ENCODE data around the gene CRYZ.

The CRYZ gene

DNA sequence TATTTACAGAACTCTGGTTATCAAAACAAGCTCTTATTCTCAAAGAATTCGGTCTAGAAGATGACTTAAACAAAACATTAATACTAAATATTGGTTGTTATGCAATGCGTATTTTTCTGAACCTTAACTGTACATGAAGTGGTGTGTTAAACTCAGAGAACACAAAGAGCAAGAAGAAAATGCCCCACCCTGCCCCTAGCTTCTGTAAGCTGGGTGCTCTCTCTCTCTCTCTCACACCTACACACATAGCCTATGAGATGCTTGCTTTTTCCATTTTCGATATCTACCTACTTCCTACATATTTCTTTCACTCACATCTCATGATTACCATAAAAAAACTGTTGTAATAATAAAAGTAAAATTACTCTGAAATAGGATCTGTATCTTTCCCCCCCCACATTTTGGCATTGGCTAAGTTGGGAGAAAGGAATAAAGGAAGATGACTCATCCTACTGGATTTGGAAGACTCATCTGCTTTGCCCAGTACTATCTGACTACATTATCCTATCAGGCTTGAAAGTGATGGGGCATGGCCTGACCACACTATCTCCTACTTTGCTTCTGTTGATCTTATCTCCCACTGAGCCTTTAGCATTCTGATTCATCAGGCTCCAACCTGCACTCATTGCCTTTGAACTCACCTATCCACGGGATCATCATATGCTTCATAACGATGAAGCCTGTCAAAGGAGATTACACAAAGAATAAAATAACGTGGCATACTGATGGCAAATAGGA lies 2.9 kb downstream of the CRYZ start:
- no peak for DNase-seq (ENCODE audit: low read depth in 2 of 2)

DNA sequence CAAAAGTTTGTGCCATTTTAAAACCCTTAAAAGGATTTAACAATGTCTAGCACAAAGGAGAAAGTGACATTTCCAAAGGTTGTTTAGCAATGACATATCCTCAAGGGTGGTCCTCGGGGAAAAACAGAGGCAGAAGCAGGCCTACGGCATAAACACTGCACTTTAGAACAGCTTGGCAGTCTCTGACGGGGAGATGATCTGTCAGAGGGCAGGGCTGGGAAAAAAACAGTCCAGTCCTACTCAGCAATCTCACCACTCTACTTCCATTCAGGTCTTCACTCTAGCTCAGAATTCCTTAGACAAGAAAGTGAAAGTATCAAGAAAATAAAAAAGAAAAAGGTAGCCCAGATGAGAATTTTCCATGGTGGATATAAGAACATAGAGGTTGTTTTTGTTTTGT lies 4.1 kb downstream of the CRYZ start:
- DNase-seq (ENCODE audit: low read depth in 2 of 2), result no peak

DNA sequence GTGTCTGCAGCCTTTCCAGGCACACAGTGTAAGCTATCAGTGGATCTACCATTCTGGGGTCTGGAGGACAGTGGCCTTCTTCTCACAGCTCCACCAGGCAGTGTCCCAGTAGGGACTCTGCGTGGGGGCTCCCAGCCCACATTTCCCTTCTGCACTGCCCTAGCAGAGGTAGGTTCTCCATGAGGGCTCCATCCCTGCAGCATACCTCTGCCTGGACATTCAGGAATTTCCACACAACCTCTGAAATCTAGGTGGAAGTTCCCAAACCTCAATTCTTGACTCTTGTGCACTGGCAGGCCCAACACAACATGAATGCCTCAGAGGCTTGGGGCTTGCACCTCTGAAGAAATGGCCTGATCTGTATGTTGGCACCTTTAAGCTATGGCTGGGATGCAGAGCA lies 6.8 kb downstream of the CRYZ start:
- no peak for DNase-seq (ENCODE audit: low read depth in 2 of 2)

DNA sequence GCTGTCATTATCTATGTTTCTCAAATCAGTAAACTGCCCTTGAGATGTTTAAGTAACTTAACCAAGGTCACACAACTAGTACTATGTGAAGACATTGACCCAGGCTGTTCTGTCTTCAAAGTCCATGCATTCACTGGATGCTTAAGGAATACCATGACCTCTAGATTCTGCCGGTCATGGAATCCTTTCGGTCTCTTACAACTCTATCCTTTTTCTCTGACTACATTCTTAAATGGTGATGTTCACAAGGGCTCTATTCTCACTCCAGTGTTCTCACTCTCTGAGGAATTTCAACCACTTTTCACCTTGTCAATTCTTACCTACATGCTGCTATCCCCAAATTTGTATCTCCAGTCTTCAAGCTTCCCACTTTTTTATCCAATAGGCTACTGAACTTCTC lies 15.2 kb downstream of the CRYZ start:
- DNase-seq (ENCODE audit: low read depth in 2 of 2), result no peak

DNA sequence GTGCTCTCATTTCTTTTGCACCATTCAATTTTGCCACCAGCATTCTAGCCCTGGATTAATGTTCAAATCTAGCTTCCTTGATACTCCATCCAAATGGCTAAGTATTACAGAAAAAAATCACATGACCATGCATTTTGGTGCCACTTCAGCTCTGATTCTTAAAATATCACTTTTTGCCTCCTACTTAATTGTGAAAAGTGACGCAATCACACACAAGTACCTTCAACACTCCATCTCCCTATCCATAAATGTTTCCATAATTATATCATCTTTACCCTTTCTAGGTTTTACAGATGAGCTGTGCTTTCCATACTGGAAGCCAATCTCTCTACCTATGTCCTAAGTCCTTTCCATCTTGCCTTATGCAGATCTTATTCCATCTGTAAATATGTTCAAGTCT lies 16.0 kb downstream of the CRYZ start:
- DNase-seq (ENCODE audit: low read depth in 2 of 2), result no peak

DNA sequence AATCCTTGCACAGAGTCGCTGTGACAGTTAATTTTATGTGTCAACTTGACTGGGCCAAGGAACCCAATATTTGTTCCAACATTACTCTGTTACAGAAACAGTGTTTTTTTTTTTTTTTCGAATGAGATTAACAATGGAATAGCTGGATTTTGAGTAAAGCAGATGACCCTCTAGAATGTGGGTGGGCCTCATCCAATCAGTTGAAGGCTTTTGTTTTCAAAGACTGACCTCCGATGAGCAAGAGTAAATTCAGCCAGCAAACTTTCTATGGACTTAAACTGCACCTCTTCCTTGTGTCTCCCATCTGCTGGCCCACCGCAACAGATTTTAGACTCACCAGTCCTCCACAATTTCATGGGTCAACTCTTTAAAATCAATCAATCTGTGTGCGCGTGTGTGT lies 17.0 kb downstream of the CRYZ start:
- no peak for DNase-seq (ENCODE audit: low read depth in 2 of 2)

DNA sequence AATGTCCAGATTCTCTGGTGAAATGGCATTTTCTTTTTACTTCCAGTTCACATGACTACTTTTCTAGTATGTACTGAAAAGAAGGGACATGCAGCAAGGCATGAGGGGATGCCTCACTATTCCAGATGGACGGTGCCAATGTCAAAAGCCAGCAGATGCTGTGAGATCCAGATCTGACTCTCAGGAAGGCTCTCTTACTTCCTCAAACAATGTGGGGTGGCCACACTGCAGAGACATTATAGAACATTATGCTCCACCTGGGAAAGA lies 17.7 kb downstream of the CRYZ start:
- DNase-seq (ENCODE audit: low read depth in 2 of 2), result no peak

DNA sequence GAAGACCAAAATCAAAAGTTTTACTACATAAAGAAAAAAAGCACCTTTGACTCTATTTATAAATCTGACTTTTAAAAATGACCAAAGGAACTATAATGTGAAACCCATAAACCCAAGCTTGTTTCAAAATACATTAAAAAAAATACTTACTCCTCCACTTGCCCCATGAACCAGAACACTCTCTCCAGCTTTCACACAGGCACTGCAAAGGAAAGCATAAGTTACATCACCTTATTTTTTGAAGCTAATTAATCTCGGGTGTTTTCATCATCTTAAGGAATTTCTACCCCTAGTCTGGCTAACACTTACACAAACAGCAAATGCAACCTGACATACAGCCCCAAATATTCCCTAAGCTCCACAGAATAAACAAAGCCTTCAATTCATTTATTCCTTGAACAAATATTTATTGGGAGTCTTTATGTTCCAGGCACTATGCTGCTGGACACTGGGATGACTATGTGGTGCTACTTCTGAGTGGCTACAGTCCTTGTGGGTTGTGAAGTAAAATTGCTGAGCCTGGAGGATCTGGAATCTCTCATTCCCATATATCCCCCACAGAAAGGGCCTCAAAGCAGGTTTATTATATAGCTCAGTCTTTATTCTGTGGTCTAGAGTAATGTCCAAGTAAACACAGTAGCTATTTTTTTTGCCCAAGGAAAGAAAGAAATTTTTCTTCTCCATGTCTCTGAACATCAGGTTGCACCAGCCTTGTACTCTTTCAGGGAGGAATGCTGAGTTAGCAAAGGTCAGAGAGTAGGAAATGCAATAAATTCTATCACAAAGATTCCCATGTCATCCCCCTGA lies 18.2 kb downstream of the CRYZ start:
- DNase-seq (ENCODE audit: low read depth in 2 of 2), result no peak

DNA sequence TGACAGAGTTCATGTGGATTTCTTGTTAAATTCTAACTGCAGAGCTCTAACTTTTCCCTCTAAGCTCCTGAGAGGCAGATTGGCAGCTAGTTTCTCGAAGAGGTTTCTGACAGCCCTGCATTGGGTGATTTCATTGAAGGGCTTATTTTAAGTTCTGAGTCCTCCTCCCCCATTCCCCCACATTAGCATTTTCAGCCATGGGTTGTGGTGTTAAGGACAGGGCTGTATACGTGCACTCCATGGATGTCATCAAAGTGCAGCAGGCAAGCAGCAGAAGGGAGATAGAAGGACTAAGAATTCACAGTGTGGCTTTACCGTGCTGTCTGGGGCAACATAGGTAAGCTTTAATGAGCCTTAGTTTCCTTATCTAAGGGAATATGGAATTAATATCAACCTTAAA lies 19.0 kb downstream of the CRYZ start:
- DNase-seq (ENCODE audit: low read depth in 2 of 2), result no peak

DNA sequence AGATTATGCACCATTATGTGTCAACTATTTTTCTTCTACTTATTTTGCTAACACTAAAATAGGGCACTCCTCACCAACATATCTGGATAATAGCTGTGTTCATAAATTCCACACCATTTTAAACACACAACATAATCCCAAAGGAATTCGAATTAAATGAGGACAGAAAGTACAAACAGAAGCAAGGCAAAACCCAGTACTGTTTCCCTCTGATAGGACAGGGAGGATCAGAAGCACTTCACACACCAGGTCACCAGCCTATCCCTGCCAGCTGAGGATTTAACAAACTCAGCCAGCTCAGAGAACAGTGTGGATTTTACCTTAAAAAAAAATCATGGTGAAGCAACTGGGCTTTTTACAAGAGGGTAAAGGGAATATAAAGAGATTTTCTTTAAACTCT lies 20.0 kb downstream of the CRYZ start:
- no peak for DNase-seq (ENCODE audit: low read depth in 2 of 2)

DNA sequence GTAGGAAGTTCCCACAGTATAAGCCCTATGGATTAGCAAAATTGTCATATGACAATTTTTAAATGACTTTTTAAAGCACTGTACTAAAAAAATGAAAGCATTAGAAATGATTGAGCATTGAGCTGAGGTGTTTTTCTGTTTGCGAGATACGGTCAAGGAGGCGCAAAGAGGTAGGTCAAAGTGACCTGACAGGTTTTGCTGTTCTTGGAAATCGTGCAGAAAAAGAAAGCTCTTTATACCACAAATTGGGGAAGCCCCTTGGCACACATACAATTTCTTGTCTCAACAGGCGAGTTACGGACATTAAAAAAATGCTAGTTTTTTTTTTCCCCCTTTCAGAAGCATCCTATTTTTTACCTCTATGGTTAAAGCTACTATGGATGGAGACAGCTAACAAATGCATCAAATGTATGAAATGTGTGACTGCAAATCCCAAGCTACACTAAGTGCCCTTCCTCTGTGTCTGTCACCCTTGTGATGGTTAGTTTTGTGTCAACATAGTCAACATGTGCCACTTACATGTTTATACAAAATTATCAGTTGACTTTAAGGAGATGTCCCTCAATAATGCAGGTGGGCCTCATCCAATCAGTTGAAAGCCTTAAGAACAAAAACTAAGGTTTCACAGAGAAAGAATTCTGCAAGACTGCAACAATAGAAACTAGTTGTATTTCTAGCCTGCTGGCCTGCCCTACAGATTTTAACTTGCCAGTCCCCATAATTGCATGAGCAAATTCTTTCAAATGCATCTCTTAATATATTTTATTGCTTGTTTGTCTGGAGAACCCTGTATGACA lies 29.3 kb downstream of the CRYZ start:
- DNase-seq (ENCODE audit: low read depth in 2 of 2), result no peak

DNA sequence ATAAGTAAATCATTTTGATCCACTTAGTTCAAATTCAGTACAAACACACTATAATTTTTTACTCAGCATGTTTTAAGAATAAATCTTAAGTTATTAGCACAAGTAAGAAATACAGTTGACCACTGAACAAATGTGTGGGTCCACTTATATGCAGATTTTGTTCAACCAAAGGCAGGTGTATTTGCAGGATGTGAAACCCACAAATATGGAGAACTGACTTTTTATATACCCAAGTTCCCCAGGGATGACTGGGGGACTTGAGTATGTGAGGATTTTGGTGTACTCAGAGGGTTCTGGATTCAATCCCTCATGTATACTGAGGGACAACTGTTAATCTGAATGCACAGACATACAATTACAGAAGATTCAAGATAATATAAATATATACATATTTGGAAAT lies 33.5 kb downstream of the CRYZ start:
- DNase-seq (ENCODE audit: low read depth in 2 of 2), result no peak

DNA sequence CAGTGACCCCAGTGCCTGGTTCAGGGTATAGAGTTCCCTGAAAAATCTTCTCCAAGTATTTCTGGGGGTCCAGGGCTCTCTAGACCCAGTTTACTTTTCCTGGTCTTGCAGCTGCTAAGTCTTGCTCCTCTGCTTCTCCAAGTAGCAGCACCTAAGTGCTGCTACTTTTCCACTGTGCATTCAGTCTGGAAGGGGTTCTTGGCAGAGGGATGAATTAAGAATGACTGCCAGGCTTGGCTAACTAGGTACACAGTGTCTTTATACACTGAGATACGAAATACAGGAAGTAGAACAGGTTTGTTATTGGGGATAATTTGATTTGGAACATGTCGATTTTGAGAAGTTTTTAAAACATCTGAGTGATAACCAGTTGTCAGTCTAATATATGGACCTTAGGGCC lies 35.0 kb downstream of the CRYZ start:
- no peak for DNase-seq (ENCODE audit: low read depth in 2 of 2)

DNA sequence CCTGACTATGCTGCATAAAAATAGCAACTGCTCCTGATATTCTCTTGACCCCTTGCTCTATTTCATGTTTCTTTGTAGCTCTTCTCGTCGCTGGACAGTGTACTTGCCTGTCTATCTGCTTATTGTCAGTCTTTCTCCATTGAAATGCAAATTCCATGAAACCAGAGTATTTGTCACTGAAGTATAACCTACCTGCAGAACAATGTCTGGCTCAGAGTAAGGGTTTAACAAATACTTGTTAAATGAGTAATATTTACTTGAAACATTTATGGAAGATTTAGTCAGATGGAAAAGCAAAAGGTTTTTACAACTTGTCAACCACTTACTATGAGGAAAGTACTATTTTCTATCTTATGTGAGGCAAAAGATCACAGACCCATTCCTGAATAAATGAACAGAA lies 39.4 kb downstream of the CRYZ start:
- no peak for DNase-seq (ENCODE audit: low read depth in 2 of 2)

DNA sequence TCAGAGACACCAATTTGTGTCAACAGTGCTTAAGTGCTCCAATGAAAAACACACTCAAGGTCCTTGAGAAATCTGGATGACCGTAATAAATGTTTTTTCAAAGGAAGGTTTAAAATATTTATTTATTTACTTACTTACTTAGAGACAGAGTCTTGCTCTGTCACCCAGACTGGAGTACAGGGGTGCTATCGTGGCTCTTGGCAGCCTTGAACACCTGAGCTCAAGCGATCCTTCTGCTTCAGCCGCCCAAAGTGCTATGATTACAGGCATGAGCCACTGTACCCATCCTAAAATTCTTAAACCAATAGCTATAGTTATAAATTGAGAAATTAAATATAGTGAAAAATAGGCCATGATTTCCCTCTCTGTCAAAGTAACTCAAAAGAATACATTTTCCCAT lies 41.9 kb downstream of the CRYZ start:
- DNase-seq (ENCODE audit: low read depth in 2 of 2), result no peak

DNA sequence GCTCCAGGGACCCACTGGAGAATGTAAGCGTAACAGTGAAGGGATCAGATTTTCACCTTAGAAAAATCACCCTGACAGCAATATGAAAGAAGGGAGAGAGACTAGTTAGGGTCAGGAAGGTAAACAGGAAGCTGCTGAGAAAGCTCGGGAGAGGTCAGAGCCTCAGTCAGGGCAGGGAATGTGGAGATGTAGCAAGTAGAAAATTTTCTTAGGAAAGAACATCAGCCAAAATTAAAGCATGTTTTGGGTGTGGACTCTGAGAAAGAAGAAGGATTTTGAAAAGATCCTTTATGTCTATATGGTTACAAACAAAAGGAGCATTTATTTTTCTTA lies 42.5 kb downstream of the CRYZ start:
- DNase-seq (ENCODE audit: low read depth in 2 of 2), result no peak

DNA sequence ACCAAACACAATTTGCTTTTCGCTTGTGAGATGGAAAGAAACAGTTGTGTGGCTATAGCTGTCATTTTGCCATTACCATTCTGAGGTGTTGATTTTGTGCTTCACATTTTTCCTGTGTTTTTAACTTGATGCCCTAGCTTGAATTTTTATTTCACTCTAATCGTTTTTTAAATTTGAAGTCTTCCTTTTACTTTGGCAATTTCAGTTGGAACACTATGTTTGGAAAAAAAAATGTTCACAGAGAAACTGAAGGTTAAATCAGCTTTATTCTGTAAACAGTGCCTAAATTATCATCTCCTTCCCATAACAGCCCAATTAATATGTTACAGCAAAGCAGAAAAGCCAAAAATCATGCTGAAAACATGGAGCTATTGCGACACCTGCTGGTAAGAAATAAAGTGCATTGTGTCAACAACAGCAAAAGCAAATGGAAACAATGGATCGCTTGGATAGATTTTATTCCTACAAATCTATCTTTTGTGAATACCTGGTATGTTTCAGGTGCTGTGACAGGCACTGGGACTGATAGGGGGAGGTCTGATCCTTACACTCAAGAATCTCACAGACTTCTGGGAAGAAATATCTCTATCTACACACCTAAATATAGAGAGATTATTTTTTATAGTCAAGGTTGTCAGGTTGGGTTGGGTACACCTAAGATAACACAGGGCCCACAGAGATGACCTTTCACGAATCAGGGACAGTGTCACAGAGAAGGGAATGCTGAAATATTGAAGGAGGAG lies 43.1 kb downstream of the CRYZ start:
- peak in 1 of 2 donors; percentile 13 for DNase-seq (ENCODE audit: low read depth in 2 of 2)

DNA sequence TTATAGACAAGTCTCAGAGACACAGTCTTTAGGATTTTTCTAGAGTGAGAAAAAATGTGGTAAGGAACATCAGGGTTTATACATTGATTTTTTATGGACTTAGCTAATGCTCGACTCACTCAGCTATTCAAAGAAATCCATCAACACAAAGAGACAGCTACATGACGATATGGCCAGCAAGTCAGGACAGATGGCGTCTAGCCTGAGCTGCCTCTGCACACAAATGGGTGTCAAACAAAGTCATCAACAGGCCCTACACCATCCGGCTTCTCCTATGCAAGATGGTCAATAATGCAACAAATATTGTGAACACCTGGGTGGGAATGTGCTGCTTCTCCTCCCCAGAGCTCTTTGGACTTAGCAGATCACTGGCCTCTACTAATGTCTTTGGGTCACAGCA lies 45.9 kb downstream of the CRYZ start:
- no peak for DNase-seq (ENCODE audit: low read depth in 2 of 2)

DNA sequence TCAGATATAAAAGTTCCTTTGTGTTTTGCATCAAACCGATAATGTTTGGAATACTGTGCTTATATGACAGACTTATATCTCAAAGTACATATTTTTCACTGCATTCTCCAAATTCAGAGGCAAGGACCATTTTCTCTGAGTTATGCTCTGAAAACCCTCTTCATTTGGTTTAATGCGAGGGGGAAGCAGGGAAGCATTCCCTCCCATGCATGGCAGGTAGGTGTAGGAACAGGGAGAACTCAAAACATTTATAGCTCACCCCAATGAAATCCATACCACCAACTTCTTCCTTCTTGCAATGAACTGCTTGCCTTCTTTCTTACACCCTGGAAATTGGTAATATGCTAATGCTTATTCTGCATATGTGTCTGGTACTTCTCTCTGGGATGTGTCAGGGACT lies 48.5 kb downstream of the CRYZ start:
- no peak for DNase-seq (ENCODE audit: low read depth in 2 of 2)

DNA sequence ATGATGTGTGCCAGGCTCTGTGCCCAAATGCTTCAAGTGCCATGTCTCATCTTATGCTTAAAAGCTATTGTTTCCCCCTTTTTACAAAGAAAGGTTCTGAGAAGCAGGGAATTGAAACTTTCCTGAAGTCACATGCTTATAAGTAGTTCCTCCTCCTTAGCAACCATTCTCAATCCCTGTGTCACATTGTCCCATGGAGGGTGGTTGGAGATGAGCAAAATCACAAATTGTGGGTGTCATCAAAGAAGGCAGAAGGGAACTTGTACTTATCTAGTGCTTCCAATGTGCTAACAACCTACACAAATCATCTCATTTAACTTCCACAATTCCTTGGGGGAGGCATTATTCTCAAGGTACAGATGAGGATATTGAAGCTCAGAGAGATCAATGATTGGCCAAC lies 49.2 kb downstream of the CRYZ start:
- DNase-seq (ENCODE audit: low read depth in 2 of 2), result no peak

DNA sequence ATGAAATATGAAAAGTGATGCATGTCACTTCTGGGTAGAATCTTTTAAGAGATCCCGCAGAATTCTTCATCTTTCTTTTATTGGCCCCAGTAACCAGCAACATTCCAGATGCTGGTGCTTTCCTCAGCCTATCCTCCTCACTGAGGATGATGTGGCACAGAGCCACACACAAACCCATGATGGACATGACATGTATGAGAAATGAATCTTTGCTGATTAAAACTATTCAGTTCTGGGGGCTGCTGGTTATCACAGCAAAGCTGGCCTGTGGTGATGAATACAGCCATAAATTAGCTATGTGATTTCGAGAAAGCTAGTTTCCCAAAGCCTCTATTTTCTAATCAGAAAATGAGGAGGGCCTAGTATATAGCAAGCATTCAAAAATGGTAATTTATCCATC lies 51.0 kb downstream of the CRYZ start:
- no peak for DNase-seq (ENCODE audit: low read depth in 2 of 2)

DNA sequence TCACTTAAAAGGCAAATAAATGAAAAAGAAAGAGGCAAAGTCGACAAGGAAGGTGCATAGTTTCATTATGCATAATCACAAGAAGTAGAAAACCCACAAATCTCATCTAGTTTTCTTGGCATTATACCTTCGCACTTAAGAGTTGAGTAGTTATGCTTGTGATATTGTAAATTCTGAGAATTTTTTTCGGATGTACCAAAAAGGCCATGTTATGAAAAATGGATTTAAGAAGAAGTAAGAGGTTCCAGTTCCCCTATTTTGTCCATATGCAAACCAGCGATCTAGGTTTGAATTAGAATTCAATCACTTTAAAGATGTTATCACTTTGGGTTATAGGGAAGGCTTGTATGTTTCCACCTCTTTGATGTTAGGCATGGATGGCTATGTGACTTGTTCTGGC lies 51.4 kb downstream of the CRYZ start:
- no peak for DNase-seq (ENCODE audit: low read depth in 2 of 2)

DNA sequence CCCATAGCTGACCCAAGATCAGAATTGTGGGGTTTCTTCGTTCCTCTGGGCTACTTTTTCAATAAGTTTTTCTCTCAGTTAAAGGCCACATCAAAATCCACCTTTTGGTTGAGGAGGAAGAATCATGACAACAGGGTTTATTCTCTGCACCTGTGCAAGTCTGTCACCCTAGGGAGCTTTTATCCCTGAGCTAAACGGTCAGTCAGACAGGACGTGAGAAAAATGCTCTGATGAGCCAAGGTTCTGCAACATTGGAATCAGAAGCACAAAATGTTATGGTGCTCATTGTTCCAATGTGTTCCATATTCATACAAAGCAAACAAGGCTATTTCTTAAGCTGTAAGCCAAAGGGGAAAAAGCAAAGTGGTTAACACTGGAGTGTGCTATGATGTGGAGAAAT lies 51.8 kb downstream of the CRYZ start:
- DNase-seq (ENCODE audit: low read depth in 2 of 2), result no peak

Measured in stimulated activated CD8-positive, alpha-beta memory T cell treated with anti-CD3 and anti-CD28 coated beads, Interleukin-7, amount 100 ng/mL, for 4 hours (primary cell).